ENCODE results near the gene IFT122. TPM values are rescaled to one million over a fixed set of nuclear protein-coding genes. Genes with fewer than 3 reads are reported as not detected.

The IFT122 gene
- total and polyA plus RNA-seq, 2 of the 4 experiments (the other 2 are of a cell fraction) = 16.8 to 28.0 TPM

DNA sequence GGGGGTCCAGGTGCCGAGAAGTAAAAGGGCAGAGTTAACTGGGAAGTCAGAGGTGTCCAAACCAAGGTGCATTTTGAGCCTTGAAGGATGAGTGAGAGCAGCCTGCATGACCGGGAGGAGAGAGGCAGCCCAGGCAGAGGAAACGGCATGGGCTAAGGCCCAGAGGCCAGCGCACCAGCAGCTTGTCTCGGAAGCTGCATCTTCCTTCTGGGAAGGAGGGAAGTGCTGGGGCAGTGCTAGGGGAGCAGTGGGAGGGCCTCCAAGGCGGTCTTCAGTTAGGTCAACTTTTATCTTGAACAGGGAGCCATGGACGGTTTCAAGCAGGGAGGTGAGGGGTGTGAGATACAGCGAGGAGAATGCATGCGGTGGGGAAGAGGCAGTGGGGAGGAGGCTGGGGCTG is 104.0 kb downstream of the IFT122 start:
- H4K91ac ChIP-seq (ENCODE audit: insufficient read depth, low read depth, low read length) = no peak overlapping the region
- H4K5ac ChIP-seq (ENCODE audit: low read depth, low read length) = no peak overlapping the region
- no peak overlapping the region for H3K4me3 ChIP-seq (ENCODE audit: insufficient read depth, low read depth, low read length)
- H3K4me2 ChIP-seq (ENCODE audit: low read depth, low read length) = no peak overlapping the region
- H4K8ac ChIP-seq (ENCODE audit: low read depth in 2 of 2, low read length in 2 of 2) = no peak overlapping the region
- 0 out of 2 replicates have a peak, but pooled peaks cover under 1% of the 10 kb centered on the region for H3K9me1 ChIP-seq (ENCODE audit: insufficient read depth, low read length)
- H2BK15ac ChIP-seq (ENCODE audit: low read depth, low read length) = no peak overlapping the region
- DNase-seq (no peak), ATAC-seq (ENCODE audit: low read depth) (no peak)
- no peak overlapping the region for H2BK5ac ChIP-seq (ENCODE audit: low read depth, low read length, poor library complexity, severe bottlenecking)
- intact Hi-C loops (cut with micrococcal nuclease) = no loop called here
- H3K18ac ChIP-seq (ENCODE audit: low read depth, low read length) = no peak overlapping the region
- POLR2A ChIA-PET (ENCODE audit: unreplicated experiment) = no interaction called here
- H3K14ac ChIP-seq (replicated peaks; ENCODE audit: low read depth, low read length) = no peak overlapping the region
- no peak overlapping the region for H2AFZ ChIP-seq (replicated peaks; ENCODE audit: low read length, poor library complexity)
- no peaks in the 10 kb centered on the region for H3K4me1 ChIP-seq (ENCODE audit: control insufficient read depth, insufficient read depth, low read length)
- no peaks in the 10 kb centered on the region for H3K79me1 ChIP-seq (ENCODE audit: low read depth in 1 of 2, low read length in 2 of 2)
- no peak overlapping the region for H2BK20ac ChIP-seq (ENCODE audit: low read depth, low read length)
- no peak overlapping the region for H3K4ac ChIP-seq (ENCODE audit: low read depth, low read length)
- no peaks in the 10 kb centered on the region for H3K27me3 ChIP-seq (ENCODE audit: control insufficient read depth, insufficient read depth, low read length)
- no peaks in the 10 kb centered on the region for H3K9me3 ChIP-seq (ENCODE audit: control insufficient read depth, insufficient read depth, low read length)
- H3K9ac ChIP-seq (ENCODE audit: low read depth, low read length) = no peak overlapping the region
- H2AK5ac ChIP-seq (ENCODE audit: low read depth, low read length) = 0 out of 2 replicates have a peak overlapping the region, but pooled peaks have one; percentile 2
- H2BK120ac ChIP-seq (ENCODE audit: low read depth, low read length) = no peak overlapping the region
- no peak overlapping the region for H3K27ac ChIP-seq (ENCODE audit: insufficient read depth, low read length)
- CTCF ChIA-PET = no interaction called here
- 73% methylated on average over 9 of the region's 9 CpGs; no CpG with 5 or more reads in 1 of the 2 experiments for WGBS, 2 experiments (ENCODE audit: extremely low coverage in 2 of 2, insufficient read length in 1 of 2)
- no peak for TF ChIP-seq SMC3 (IDR thresholded peaks at IDR 0.05; ENCODE audit: low read depth, low read length)
- no peak for TF ChIP-seq BHLHE40 (IDR thresholded peaks at IDR 0.05; ENCODE audit: low read depth, low read length)
- TF ChIP-seq ELK1 (IDR thresholded peaks at IDR 0.05; ENCODE audit: borderline replicate concordance, low read depth, low read length) = no peak
- no peak for TF ChIP-seq CEBPB (IDR thresholded peaks at IDR 0.05; ENCODE audit: low read depth, low read length)
- TF ChIP-seq MAZ (IDR thresholded peaks at IDR 0.05; ENCODE audit: borderline replicate concordance, low read depth, low read length) = no peak
- no peak for TF ChIP-seq MAFK (IDR thresholded peaks at IDR 0.05; ENCODE audit: low read depth, low read length)
- no peak for TF ChIP-seq USF2 (IDR thresholded peaks at IDR 0.05; ENCODE audit: low read depth, low read length)
- no peak for TF ChIP-seq CHD1 (IDR thresholded peaks at IDR 0.05; ENCODE audit: low read depth, low read length)
- TF ChIP-seq CTCF (conservative IDR thresholded peaks at IDR 0.05; ENCODE audit: low read depth, low read length) = no peak
- TF ChIP-seq RCOR1 (IDR thresholded peaks at IDR 0.05; ENCODE audit: insufficient replicate concordance, low read length) = no peak
- TF ChIP-seq RAD21 (IDR thresholded peaks at IDR 0.05; ENCODE audit: low read length) = no peak
- TF ChIP-seq MXI1 (IDR thresholded peaks at IDR 0.05; ENCODE audit: borderline replicate concordance, low read depth, low read length) = no peak
- no peak for TF ChIP-seq NFE2L2 (IDR thresholded peaks at IDR 0.05; ENCODE audit: low read depth, low read length)
- no peak for TF ChIP-seq RFX5 (IDR thresholded peaks at IDR 0.05; ENCODE audit: low read depth, low read length)
- no TSS peak for BruUV-seq (replicated peaks)
- H4K20me1 ChIP-seq (ENCODE audit: insufficient read depth, low read length) = no peaks in the 10 kb centered on the region
- no peak overlapping the region for H2AK9ac ChIP-seq (replicated peaks; ENCODE audit: low read depth, low read length, poor library complexity)
- no peak overlapping the region for H3K23ac ChIP-seq (ENCODE audit: low read depth, low read length)
- in situ Hi-C loops (cut with MboI; ENCODE audit: low sequenced_read_pairs) = no loop called here
- H3K56ac ChIP-seq (ENCODE audit: extremely low read depth, insufficient read depth, low read length) = no peak overlapping the region
- H3K36me3 ChIP-seq (ENCODE audit: control insufficient read depth, insufficient read depth, low read length) = no peaks in the 10 kb centered on the region
- dilution Hi-C loops (cut with HindIII; ENCODE audit: low sequenced_read_pairs, unreplicated experiment) = no loop called here

All from IMR-90 (cell line).